Tibial nerve (tissue), 4 donors: ENCODE data around the gene NAIP. TPM values are rescaled to one million over a fixed set of nuclear protein-coding genes. Genes with fewer than 3 reads are reported as not detected.

Source experiments
- total RNA-seq, 4 donors: library from RNA; depleted of rRNA; stranded (reverse); fragments of >200 nt; gene quantifications; one replicate each; pipeline ENCODE4 v1.1.0, GENCODE V29; 2016

Gene NAIP
- total RNA-seq, 4 donors from 2014 or later: 29.6 to 42.0 (median 35.5) TPM

Other genes with a start within 250 kb of the NAIP start
- 10 to 100 TPM in 3 of 4 donors, 1 to 10 TPM in 1; 1.6 to 23.2 (median 18.7) TPM for gene SERF1A, start 124.7 kb downstream of the NAIP start, total RNA-seq
- gene SMN1, start 100.3 kb downstream of the NAIP start, total RNA-seq: 10 to 100 TPM; 15.1 to 37.8 (median 29.2) TPM
- 10 to 100 TPM in 3 of 4 donors, 1 to 10 TPM in 1; 9.4 to 34.1 (median 20.9) TPM for gene GTF2H2, start 42.3 kb upstream of the NAIP start, total RNA-seq